Measurements from ENCODE around the gene TMEM168.

TMEM168 gene

GRCh38 chr7:112721366-112721765 is 68.8 kb downstream of the TMEM168 start:
- Histone ChIP-seq H3K27me3 (ENCODE audit: control insufficient read depth, insufficient read depth, low read length) (no peaks in the 10 kb centered on the region), H3K9ac (ENCODE audit: low read depth, low read length) (no peak overlapping the region), H3K36me3 (ENCODE audit: control insufficient read depth, insufficient read depth, low read length) (no peaks in the 10 kb centered on the region), H3K9me3 (ENCODE audit: control insufficient read depth, insufficient read depth, low read length) (no peaks in the 10 kb centered on the region), H3K27ac (ENCODE audit: low read depth, low read length) (no peak overlapping the region), H3K4me3 (ENCODE audit: low read depth, low read length) (no peak overlapping the region), H3K4me1 (ENCODE audit: control insufficient read depth, insufficient read depth, low read length) (no peaks in the 10 kb centered on the region)

GRCh38 chr7:112715525-112715924 is 74.7 kb downstream of the TMEM168 start:
- Histone ChIP-seq H3K9ac (ENCODE audit: low read depth, low read length) (no peak overlapping the region), H3K36me3 (ENCODE audit: control insufficient read depth, insufficient read depth, low read length) (no peaks in the 10 kb centered on the region), H3K27ac (ENCODE audit: low read depth, low read length) (no peak overlapping the region), H3K4me1 (ENCODE audit: control insufficient read depth, insufficient read depth, low read length) (no peaks in the 10 kb centered on the region), H3K9me3 (ENCODE audit: control insufficient read depth, insufficient read depth, low read length) (no peaks in the 10 kb centered on the region), H3K27me3 (ENCODE audit: control insufficient read depth, insufficient read depth, low read length) (no peaks in the 10 kb centered on the region), H3K4me3 (ENCODE audit: low read depth, low read length) (no peak overlapping the region)

- no peak overlapping the region for H3K27ac ChIP-seq (ENCODE audit: low read depth, low read length)
- H3K9ac ChIP-seq (ENCODE audit: low read depth, low read length): no peak overlapping the region
- no peak overlapping the region for H3K4me3 ChIP-seq (ENCODE audit: low read depth, low read length)
- no peaks in the 10 kb centered on the region for H3K27me3 ChIP-seq (ENCODE audit: control insufficient read depth, insufficient read depth, low read length)
- H3K36me3 ChIP-seq (ENCODE audit: control insufficient read depth, insufficient read depth, low read length): no peaks in the 10 kb centered on the region
- no peaks in the 10 kb centered on the region for H3K4me1 ChIP-seq (ENCODE audit: control insufficient read depth, insufficient read depth, low read length)
- H3K9me3 ChIP-seq (ENCODE audit: control insufficient read depth, insufficient read depth, low read length): no peaks in the 10 kb centered on the region
Measured at GRCh38 chr7:112714917-112715316, 75.3 kb downstream of the TMEM168 start.
